GM10847 (cell line): ENCODE data around the gene CSNK1G3.
A peak's percentile ranks its signal among the peaks of the same experiment; 100 is the strongest.

Experiments
- POLR2A ChIP-seq: IDR thresholded peaks from 2 replicates; pipeline ENCODE4 v1.6.1; 2011; ENCODE audit not compliant: insufficient read length; ENCODE audit errors: extremely low read depth

Gene CSNK1G3

DNA sequence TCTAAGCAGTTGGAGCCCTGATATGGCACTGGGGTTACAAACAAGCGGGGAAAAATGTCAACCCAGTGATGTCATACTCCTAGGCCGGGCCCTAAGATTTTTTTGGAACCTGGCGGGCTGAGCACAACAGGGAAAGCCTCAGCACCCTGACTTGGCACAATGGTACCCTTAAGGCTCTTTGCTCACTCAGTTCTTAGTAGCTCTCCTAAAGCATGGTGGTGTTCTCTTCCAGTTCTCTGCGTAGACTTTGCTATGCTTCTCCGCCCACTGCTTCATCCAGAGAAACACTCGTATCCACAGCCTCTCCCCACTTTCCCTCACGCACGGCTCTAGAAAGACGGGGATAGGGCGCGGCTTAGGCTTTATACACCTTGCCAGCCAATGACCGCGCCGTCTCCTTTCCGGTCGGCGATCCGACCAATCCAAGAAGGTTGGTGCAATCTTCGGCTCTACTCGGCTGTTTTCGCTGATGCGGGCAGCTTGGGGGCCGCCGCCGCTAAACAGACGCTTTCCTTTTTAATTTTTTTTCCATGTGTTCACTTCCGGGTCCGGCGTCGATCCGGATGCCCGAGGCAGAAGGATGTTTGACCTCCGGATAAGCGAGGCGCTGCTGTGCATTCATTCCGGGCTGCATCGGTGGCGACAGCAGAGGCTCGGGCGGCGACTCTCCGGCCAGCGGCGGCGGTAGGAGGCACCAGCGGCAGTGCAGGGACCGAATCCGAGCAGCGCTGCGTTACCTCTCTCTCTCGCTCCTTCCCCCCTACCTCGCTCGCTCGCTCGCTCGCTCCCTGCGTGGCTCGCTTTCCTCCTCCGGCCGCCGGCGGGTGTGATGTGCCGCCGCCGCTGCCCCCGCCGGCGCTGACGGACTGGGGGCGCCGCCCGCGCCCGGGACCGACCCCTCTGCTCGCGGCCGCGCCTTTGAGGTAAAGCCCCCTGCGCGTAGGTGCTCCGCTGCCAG is at the start of gene CSNK1G3:
Gene CSNK1G3, plus strand, starts transcription at position 530 of the 958 bp plus-strand sequence. CDS start 33,487 bp downstream, outside the sequence.
- peak; percentile 69 for TF ChIP-seq POLR2A

DNA sequence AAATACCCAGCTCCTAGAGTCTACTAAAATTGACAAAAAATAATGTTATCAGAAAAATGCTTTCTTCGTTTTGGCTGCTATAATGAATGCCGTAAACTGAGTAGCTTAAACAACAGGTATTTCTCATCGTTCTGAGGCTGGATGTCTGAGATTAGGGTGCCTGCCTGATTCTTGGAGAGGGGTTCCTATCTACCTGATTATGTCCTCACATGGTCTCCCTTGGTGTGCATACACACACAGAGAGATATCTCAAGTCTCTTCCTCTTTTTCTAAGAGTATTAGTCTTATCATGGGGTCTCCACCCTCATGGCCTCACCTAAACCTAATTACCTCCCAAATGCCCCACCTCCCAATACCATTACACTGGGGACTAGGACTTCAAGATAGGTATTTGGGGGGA is 40.6 kb upstream of the CSNK1G3 start:
- TF ChIP-seq POLR2A = no peak

- TF ChIP-seq POLR2A = no peak
Observed at GRCh38 chr5:123472150-123472924, 39.6 kb upstream of the CSNK1G3 start.

DNA sequence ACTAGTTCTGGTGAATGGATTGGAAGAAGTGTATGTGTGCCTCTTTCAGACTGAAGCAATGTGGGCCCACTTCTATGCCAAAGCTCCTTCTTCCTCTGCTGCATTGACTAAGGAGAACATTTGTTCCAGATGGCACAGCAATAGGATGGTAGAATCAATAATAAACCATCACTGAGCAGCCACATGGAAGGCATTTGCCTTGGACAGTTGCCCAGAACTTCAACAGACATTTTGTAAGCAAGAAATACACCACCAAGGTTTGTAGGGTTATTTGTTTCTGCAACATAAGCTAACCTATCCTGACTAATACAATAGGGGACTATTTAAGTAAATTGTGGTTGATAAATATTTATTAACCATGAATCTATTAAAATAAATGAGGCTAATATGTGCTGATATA is 37.7 kb upstream of the CSNK1G3 start:
- no peak for TF ChIP-seq POLR2A

DNA sequence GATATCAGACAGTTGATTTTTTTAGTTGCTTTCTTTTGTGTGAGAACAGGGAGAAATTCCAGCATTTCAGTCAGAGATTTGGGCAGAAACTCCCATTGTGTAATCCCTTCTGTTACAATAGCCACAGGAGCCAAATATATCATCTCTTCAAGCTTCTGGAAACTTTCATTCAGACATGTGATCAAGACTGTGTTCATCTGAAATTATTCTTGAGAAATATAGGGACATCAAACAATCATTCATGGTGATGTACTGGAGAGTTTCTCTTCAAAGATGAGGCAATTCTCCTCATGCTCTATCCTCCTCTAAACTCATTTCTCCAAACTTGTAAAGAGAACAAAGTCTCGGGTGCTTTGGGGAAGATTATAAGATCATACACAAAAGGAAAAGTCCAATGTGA is 35.2 kb upstream of the CSNK1G3 start:
- no peak for TF ChIP-seq POLR2A

DNA sequence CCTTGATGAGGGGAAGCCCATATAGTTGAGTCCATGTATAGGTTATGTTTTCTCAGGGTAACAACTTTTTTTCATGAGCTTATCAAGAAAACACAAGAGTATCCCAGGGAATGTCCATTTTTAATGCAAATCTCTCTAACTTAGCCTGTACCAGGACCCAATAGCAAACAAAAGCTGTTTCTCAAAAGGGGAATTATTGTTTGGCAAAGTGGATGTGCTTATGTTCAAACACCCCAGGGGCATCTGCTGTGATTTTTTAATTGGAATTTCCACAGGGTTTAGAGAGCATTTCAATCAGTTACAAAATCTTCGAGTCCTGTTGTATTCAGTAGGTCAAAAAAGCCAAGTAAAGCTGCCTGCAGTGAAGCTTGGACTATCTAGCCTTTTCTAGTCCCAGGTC is 33.4 kb upstream of the CSNK1G3 start:
- no peak for TF ChIP-seq POLR2A

GRCh38 chr5:123482258-123482657 is 29.7 kb upstream of the CSNK1G3 start:
- no peak for TF ChIP-seq POLR2A

- TF ChIP-seq POLR2A = no peak
Observed at GRCh38 chr5:123483446-123484077, 28.4 kb upstream of the CSNK1G3 start.

DNA sequence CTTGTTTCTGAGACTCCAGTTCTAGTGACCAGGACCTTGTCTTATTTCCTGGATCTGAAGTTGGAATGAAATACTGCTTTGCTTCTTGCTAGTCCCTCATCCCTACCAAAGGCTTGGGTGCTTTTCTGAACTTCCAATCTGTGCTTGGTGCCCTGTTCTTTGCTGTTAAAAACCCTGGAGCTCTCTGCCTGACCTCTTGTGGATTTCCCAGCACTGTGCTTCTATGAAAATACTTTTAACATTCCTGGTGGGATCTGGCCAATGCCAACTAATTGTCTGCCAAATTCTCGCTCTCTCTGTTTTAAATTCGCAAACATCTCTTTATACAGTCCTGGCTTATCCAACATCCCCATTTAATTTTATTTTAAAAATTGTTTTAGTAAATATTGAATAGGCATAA is 26.7 kb upstream of the CSNK1G3 start:
- no peak for TF ChIP-seq POLR2A

- no peak for TF ChIP-seq POLR2A
Observed at GRCh38 chr5:123486951-123487655, 24.9 kb upstream of the CSNK1G3 start.

- TF ChIP-seq POLR2A = no peak
Observed at GRCh38 chr5:123490974-123491373, 21.0 kb upstream of the CSNK1G3 start.

DNA sequence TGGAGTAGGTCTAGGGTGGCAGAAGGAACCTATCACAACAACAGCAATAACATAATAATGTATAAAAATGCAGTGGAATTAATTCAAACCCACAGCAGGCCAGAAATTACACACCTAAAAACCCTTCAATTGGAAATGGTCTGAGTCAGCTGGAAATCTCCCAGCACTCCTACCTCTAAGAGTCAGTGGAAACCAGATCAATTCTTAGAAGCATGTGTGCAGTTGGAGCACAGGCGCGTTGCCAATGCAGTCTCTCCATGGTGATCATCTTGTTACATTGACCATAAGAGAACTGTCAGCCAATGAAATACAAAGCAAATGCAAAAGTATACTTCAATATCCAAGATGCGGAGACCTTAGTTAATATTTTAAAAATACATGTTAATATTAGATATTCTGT is 15.1 kb upstream of the CSNK1G3 start:
- TF ChIP-seq POLR2A = no peak

- TF ChIP-seq POLR2A = no peak
Observed at GRCh38 chr5:123500471-123500870, 11.5 kb upstream of the CSNK1G3 start.

DNA sequence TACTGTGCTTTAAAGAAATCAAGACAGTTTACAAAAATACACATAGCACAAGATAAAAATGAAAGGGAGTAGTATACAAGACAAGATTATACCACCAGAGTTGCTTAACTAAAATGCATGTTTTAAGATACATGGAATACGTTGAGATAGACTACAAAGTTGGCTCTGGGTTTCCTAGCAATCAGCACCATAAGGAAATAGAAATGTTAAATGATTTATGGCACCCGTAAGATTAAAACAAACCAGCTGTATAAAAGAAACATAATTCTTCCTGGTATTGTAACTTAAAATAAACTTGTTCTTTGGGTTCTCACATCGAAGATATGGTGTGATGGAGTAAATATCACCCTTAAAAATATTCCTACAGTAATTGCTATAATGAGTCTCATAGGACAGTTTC is 9.9 kb upstream of the CSNK1G3 start:
- TF ChIP-seq POLR2A = no peak

DNA sequence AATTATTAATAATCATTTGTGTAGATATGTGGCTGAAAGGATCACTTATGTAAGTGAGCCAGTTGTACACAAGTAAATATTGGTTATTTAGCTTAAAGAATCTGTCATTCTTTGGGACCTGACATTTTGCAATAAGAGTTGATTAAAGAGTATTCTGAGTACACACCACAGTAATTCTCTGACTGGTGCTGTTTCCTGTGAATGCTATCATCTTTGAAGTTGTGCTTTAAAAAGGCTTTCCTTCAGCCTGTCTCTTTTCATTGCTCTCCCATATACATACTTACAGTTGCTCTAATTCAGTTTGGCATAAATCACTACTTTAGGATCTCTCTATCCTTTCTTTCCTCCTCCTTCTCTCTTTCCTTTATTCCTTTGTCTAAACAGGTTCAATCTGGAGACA is 8.7 kb upstream of the CSNK1G3 start:
- no peak for TF ChIP-seq POLR2A
